ENCODE data around the gene PTPRF.

The PTPRF gene

DNA sequence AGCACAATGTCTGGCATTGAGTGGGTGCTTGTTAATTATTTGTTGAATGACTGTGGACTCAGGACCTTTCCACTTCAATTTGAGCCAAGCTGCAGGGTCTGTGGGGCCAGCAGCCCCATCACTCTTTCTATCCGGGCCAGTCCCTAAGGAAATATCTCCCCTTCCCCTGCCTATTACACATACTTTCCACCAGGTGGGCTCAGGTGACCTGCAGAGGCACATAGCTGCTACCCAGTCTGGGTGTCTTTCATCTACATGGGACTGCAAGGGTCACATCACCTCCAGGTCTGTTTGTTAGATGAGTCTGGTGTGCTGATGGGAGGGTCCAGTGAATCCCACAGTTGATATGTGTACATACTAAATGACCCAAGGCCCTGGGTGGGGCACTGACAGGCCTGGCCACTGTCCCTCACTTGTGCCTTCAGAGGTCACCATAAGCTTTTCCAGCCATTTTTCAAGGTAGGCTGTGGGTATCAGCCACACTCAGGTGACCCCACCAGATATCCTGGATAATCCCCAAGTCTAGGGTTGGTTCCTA, 59.8 kb downstream of the PTPRF start:
- TF ChIP-seq, protein P1, sequence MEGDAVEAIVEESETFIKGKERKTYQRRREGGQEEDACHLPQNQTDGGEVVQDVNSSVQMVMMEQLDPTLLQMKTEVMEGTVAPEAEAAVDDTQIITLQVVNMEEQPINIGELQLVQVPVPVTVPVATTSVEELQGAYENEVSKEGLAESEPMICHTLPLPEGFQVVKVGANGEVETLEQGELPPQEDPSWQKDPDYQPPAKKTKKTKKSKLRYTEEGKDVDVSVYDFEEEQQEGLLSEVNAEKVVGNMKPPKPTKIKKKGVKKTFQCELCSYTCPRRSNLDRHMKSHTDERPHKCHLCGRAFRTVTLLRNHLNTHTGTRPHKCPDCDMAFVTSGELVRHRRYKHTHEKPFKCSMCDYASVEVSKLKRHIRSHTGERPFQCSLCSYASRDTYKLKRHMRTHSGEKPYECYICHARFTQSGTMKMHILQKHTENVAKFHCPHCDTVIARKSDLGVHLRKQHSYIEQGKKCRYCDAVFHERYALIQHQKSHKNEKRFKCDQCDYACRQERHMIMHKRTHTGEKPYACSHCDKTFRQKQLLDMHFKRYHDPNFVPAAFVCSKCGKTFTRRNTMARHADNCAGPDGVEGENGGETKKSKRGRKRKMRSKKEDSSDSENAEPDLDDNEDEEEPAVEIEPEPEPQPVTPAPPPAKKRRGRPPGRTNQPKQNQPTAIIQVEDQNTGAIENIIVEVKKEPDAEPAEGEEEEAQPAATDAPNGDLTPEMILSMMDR (IDR thresholded peaks at IDR 0.05): no peak
- Histone ChIP-seq H3K27me3 (no peaks in the 10 kb centered on the region), H3K27ac (no peak overlapping the region), H3K4me1 (ENCODE audit: control insufficient read depth in 1 of 2, insufficient read depth in 1 of 2, low read depth in 1 of 2, low read length in 1 of 2) (no peaks in the 10 kb centered on the region), H3K36me3 (no peaks in the 10 kb centered on the region), H3K9me3 (no peaks in the 10 kb centered on the region), H3K4me3 (ENCODE audit: low read depth in 1 of 2, low read length in 1 of 2) (no peak overlapping the region)

DNA sequence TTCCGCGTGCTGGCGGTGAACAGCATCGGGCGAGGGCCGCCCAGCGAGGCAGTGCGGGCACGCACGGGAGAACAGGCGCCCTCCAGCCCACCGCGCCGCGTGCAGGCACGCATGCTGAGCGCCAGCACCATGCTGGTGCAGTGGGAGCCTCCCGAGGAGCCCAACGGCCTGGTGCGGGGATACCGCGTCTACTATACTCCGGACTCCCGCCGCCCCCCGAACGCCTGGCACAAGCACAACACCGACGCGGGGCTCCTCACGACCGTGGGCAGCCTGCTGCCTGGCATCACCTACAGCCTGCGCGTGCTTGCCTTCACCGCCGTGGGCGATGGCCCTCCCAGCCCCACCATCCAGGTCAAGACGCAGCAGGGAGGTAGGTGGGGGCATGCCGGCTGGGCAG, 60.5 kb downstream of the PTPRF start:
- H3K36me3 ChIP-seq: no peaks in the 10 kb centered on the region
- H3K9me3 ChIP-seq: no peaks in the 10 kb centered on the region
- no peak overlapping the region for H3K4me3 ChIP-seq (ENCODE audit: low read depth in 1 of 2, low read length in 1 of 2)
- no peaks in the 10 kb centered on the region for H3K27me3 ChIP-seq
- H3K4me1 ChIP-seq (ENCODE audit: control insufficient read depth in 1 of 2, insufficient read depth in 1 of 2, low read depth in 1 of 2, low read length in 1 of 2): no peaks in the 10 kb centered on the region
- no peak overlapping the region for H3K27ac ChIP-seq
- TF ChIP-seq, protein P1 (IDR thresholded peaks at IDR 0.05): no peak

DNA sequence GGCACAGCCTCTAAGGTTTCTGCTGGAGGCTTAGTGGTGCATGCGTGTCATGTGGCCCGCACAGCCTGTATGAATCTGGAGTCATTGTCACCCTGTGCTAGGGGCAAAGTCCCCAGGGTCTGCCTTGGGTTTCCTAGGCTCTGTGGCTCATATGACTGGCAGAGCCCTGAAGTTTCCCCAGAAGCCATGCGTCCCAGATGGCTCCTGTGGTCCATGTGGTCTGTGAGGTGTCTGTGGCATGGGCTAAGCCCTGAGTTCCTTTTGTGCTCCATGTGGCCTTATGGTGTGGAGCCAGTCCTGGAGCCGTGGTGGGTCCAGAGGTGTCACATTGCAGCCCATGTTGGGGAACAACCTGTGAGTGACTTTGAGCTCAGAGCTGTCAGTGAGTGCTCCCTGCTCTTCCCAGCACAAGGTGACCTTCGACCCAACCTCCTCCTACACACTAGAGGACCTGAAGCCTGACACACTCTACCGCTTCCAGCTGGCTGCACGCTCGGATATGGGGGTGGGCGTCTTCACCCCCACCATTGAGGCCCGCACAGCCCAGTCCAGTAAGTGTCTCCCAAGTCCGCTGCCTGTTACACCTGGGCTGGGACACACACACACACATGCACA, 61.5 kb downstream of the PTPRF start:
- Histone ChIP-seq H3K36me3 (no peaks in the 10 kb centered on the region), H3K27ac (no peak overlapping the region), H3K9me3 (no peaks in the 10 kb centered on the region), H3K27me3 (no peaks in the 10 kb centered on the region), H3K4me1 (ENCODE audit: control insufficient read depth in 1 of 2, insufficient read depth in 1 of 2, low read depth in 1 of 2, low read length in 1 of 2) (no peaks in the 10 kb centered on the region), H3K4me3 (ENCODE audit: low read depth in 1 of 2, low read length in 1 of 2) (no peak overlapping the region)
- TF ChIP-seq, protein P1 (IDR thresholded peaks at IDR 0.05): no peak

DNA sequence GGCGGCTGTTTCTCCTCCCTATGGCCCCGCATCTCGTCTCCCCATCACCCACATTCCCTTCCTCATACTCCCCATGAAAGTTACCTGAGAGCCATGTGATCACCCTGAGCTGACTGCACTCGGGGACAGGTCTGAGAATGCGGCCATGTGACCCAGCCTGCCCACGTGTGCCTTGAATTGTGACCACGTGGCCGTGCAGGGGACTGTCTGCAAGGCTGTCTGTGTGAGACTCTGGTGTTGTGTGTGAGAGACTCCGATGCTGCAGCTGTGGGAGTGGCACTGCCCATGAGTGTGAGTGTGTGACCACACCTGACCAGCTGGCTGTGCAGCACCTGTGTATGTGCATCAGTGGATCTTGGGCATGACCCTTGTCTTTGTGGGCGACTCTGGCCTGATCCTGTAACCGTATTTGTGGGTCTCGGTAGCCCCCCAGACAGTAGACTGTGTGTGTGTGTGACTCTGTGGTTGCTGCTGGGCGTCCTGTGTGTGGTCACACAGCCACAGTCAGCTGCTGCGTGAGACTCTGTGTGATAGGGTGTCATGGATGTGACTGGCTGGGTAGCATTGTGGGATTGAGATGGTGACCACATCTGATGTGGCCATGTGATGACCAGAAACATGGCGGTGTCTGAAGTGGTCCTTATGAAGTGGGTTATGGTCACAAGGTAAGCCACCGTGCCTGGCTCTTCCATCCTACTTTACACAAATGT, 62.4 kb downstream of the PTPRF start:
- TF ChIP-seq, protein P1 (IDR thresholded peaks at IDR 0.05): no peak
- no peaks in the 10 kb centered on the region for H3K9me3 ChIP-seq
- H3K27ac ChIP-seq: no peak overlapping the region
- H3K4me3 ChIP-seq (ENCODE audit: low read depth in 1 of 2, low read length in 1 of 2): no peak overlapping the region
- no peaks in the 10 kb centered on the region for H3K4me1 ChIP-seq (ENCODE audit: control insufficient read depth in 1 of 2, insufficient read depth in 1 of 2, low read depth in 1 of 2, low read length in 1 of 2)
- H3K36me3 ChIP-seq: no peaks in the 10 kb centered on the region
- H3K27me3 ChIP-seq: no peaks in the 10 kb centered on the region

DNA sequence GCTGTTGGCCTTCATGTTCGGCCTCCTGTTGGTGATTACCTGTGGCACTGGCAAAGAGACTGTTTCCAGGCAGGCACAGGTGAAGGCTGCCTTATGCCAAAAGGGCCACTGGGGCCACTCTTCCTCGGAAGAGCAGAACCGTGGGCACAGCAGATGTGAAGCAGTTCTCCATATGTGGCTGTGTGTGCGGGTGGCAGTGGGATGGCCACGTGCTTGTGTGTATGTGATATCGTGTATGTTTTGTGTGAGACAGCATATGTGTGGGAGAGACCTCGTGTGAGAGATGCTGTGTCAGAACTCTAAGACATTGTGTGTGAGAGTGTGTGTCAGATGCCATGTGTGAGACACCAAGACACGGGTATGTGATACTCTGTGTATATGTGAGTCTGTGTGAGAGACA, 65.9 kb downstream of the PTPRF start:
- TF ChIP-seq, protein P1 (IDR thresholded peaks at IDR 0.05): no peak
- Histone ChIP-seq H3K27ac (no peak overlapping the region), H3K4me3 (ENCODE audit: low read depth in 1 of 2, low read length in 1 of 2) (no peak overlapping the region), H3K36me3 (no peaks in the 10 kb centered on the region), H3K9me3 (no peaks in the 10 kb centered on the region), H3K4me1 (ENCODE audit: control insufficient read depth in 1 of 2, insufficient read depth in 1 of 2, low read depth in 1 of 2, low read length in 1 of 2) (no peaks in the 10 kb centered on the region), H3K27me3 (no peaks in the 10 kb centered on the region)
